ENCODE results near the gene VTI1A.
"Not testable (repeated sequence)": the region's sequence is repeated elsewhere in the genome, so short reads cannot be mapped to it uniquely, and the experiment has no call there.

The VTI1A gene

GRCh38 chr10:112588225-112588990 lies 141.4 kb downstream of the VTI1A start:
- no peak for DNase-seq (ENCODE audit: low spot score)

- DNase-seq (ENCODE audit: low spot score): no peak
Measured at GRCh38 chr10:112589081-112589480, 142.1 kb downstream of the VTI1A start.

- not testable (repeated sequence) for DNase-seq (ENCODE audit: low spot score)
Measured at GRCh38 chr10:112590786-112591185, 143.8 kb downstream of the VTI1A start.

GRCh38 chr10:112593023-112593422 lies 146.0 kb downstream of the VTI1A start:
- peak; percentile 28 for DNase-seq (ENCODE audit: low spot score)

- no peak for DNase-seq (ENCODE audit: low spot score)
Measured at GRCh38 chr10:112601214-112602090, 154.4 kb downstream of the VTI1A start.

- no peak for DNase-seq (ENCODE audit: low spot score)
Measured at GRCh38 chr10:112603062-112603461, 156.0 kb downstream of the VTI1A start.

GRCh38 chr10:112605063-112605462 lies 158.0 kb downstream of the VTI1A start:
- no peak for DNase-seq (ENCODE audit: low spot score)

- DNase-seq (ENCODE audit: low spot score): no peak
Measured at GRCh38 chr10:112607506-112607905, 160.5 kb downstream of the VTI1A start.

- DNase-seq (ENCODE audit: low spot score): no peak
Measured at GRCh38 chr10:112613620-112614019, 166.6 kb downstream of the VTI1A start.

GRCh38 chr10:112614072-112614471 lies 167.1 kb downstream of the VTI1A start:
- no peak for DNase-seq (ENCODE audit: low spot score)

GRCh38 chr10:112614586-112614985 lies 167.6 kb downstream of the VTI1A start:
- DNase-seq (ENCODE audit: low spot score): no peak

- no peak for DNase-seq (ENCODE audit: low spot score)
Measured at GRCh38 chr10:112615269-112615668, 168.3 kb downstream of the VTI1A start.

- DNase-seq (ENCODE audit: low spot score): no peak
Measured at GRCh38 chr10:112616647-112617046, 169.6 kb downstream of the VTI1A start.

GRCh38 chr10:112618814-112619213 lies 171.8 kb downstream of the VTI1A start:
- DNase-seq (ENCODE audit: low spot score): no peak

GRCh38 chr10:112619556-112619955 lies 172.5 kb downstream of the VTI1A start:
- DNase-seq (ENCODE audit: low spot score): no peak

GRCh38 chr10:112622786-112623185 lies 175.8 kb downstream of the VTI1A start:
- DNase-seq (ENCODE audit: low spot score): peak; percentile 11

- DNase-seq (ENCODE audit: low spot score): no peak
Measured at GRCh38 chr10:112624546-112625048, 177.6 kb downstream of the VTI1A start.

- no peak for DNase-seq (ENCODE audit: low spot score)
Measured at GRCh38 chr10:112628951-112629609, 182.1 kb downstream of the VTI1A start.

- no peak for DNase-seq (ENCODE audit: low spot score)
Measured at GRCh38 chr10:112631501-112632400, 184.7 kb downstream of the VTI1A start.

GRCh38 chr10:112634096-112634830 lies 187.2 kb downstream of the VTI1A start:
- no peak for DNase-seq (ENCODE audit: low spot score)

- no peak for DNase-seq (ENCODE audit: low spot score)
Measured at GRCh38 chr10:112637901-112638300, 190.9 kb downstream of the VTI1A start.
